ENCODE results near the gene HAUS8. TPM values are rescaled to one million over a fixed set of nuclear protein-coding genes. Genes with fewer than 3 reads are reported as not detected.

Gene HAUS8
- total and polyA plus RNA-seq, 2 of the 13 experiments (the other 11 are each of a cell fraction or from before 2014, with no cell fraction given) = 7.8 to 17.5 TPM

GRCh38 chr19:17079710-17080439 is 4.6 kb upstream of the HAUS8 start (continued):
- TF ChIP-seq, protein P1, sequence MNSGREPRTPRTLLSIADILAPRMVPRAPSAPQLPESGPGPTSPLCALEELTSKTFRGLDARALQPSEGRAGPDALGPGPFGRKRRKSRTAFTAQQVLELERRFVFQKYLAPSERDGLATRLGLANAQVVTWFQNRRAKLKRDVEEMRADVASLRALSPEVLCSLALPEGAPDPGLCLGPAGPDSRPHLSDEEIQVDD (CRISPR knock-in tag; IDR thresholded peaks at IDR 0.05; ENCODE audit: borderline replicate concordance) = no peak
- TF ChIP-seq POGK (CRISPR knock-in tag; conservative IDR thresholded peaks at IDR 0.05) (0 out of 2 replicates have a peak, but pooled peaks have one; percentile 25), HOXA7 (CRISPR knock-in tag; IDR thresholded peaks at IDR 0.05) (no peak), ZGPAT (CRISPR knock-in tag; IDR thresholded peaks at IDR 0.05) (0 out of 2 replicates have a peak, but pooled peaks have one; percentile 39), ZNF382 (CRISPR knock-in tag; IDR thresholded peaks at IDR 0.05; ENCODE audit: borderline replicate concordance) (no peak), NR2C2 (CRISPR knock-in tag; IDR thresholded peaks at IDR 0.05; ENCODE audit: borderline replicate concordance) (no peak), SMAD9 (CRISPR knock-in tag; IDR thresholded peaks at IDR 0.05) (no peak), ZNF207 (IDR thresholded peaks at IDR 0.05; ENCODE audit: borderline replicate concordance) (no peak), XRCC5 (optimal IDR thresholded peaks at IDR 0.05; ENCODE audit: low read length) (peak; percentile 86), CAMTA2 (CRISPR knock-in tag; IDR thresholded peaks at IDR 0.05; ENCODE audit: borderline replicate concordance) (no peak), RAD21 (CRISPR knock-in tag; IDR thresholded peaks at IDR 0.05) (peak; percentile 45), ZNF879 (CRISPR knock-in tag; IDR thresholded peaks at IDR 0.05) (no peak), BORCS8-MEF2B (CRISPR knock-in tag; IDR thresholded peaks at IDR 0.05) (no peak), RFXANK (CRISPR knock-in tag; IDR thresholded peaks at IDR 0.05) (no peak)
- TF ChIP-seq, protein P2, sequence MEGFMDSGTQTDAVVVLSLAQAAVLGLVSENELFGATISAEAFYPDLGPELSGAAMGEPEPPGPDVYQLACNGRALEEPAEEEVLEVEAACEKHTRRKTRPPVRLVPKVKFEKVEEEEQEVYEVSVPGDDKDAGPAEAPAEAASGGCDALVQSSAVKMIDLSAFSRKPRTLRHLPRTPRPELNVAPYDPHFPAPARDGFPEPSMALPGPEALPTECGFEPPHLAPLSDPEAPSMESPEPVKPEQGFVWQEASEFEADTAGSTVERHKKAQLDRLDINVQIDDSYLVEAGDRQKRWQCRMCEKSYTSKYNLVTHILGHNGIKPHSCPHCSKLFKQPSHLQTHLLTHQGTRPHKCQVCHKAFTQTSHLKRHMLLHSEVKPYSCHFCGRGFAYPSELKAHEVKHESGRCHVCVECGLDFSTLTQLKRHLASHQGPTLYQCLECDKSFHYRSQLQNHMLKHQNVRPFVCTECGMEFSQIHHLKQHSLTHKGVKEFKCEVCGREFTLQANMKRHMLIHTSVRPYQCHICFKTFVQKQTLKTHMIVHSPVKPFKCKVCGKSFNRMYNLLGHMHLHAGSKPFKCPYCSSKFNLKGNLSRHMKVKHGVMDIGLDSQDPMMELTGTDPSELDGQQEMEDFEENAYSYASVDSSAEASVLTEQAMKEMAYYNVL (CRISPR knock-in tag; IDR thresholded peaks at IDR 0.05; ENCODE audit: borderline replicate concordance) = no peak
- TF ChIP-seq, protein P3, sequence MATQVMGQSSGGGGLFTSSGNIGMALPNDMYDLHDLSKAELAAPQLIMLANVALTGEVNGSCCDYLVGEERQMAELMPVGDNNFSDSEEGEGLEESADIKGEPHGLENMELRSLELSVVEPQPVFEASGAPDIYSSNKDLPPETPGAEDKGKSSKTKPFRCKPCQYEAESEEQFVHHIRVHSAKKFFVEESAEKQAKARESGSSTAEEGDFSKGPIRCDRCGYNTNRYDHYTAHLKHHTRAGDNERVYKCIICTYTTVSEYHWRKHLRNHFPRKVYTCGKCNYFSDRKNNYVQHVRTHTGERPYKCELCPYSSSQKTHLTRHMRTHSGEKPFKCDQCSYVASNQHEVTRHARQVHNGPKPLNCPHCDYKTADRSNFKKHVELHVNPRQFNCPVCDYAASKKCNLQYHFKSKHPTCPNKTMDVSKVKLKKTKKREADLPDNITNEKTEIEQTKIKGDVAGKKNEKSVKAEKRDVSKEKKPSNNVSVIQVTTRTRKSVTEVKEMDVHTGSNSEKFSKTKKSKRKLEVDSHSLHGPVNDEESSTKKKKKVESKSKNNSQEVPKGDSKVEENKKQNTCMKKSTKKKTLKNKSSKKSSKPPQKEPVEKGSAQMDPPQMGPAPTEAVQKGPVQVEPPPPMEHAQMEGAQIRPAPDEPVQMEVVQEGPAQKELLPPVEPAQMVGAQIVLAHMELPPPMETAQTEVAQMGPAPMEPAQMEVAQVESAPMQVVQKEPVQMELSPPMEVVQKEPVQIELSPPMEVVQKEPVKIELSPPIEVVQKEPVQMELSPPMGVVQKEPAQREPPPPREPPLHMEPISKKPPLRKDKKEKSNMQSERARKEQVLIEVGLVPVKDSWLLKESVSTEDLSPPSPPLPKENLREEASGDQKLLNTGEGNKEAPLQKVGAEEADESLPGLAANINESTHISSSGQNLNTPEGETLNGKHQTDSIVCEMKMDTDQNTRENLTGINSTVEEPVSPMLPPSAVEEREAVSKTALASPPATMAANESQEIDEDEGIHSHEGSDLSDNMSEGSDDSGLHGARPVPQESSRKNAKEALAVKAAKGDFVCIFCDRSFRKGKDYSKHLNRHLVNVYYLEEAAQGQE (IDR thresholded peaks at IDR 0.05; ENCODE audit: borderline replicate concordance in 1 of 2, low read depth in 1 of 2, low read length in 2 of 2) = no peak
- TF ChIP-seq, protein P4, sequence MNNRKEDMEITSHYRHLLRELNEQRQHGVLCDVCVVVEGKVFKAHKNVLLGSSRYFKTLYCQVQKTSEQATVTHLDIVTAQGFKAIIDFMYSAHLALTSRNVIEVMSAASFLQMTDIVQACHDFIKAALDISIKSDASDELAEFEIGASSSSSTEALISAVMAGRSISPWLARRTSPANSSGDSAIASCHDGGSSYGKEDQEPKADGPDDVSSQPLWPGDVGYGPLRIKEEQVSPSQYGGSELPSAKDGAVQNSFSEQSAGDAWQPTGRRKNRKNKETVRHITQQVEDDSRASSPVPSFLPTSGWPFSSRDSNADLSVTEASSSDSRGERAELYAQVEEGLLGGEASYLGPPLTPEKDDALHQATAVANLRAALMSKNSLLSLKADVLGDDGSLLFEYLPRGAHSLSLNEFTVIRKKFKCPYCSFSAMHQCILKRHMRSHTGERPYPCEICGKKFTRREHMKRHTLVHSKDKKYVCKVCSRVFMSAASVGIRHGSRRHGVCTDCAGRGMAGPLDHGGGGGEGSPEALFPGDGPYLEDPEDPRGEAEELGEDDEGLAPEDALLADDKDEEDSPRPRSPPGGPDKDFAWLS (CRISPR knock-in tag; IDR thresholded peaks at IDR 0.05; ENCODE audit: borderline replicate concordance) = no peak

Data from HepG2 (cell line).